Spinal cord (tissue), 10 donors: ENCODE measurements around the gene ASIC3. TPM values are rescaled to one million over a fixed set of nuclear protein-coding genes. Genes with fewer than 3 reads are reported as not detected.
"Not testable (repeated sequence)": the region's sequence is repeated elsewhere in the genome, so short reads cannot be mapped to it uniquely, and the experiment has no call there.

Experiments used
- DNase-seq, 6 donors: peaks; one replicate each; pipeline versions ENCODE4 v3.0.0 to v3.0.0-alpha.2; 2013 to 2015; ENCODE audit warnings: low spot score in 6 of 6, low read depth in 4 of 6
- H3K27ac ChIP-seq: one replicate; pipeline ENCODE4 v1.5.1; 2013; ENCODE audit warnings: low read depth, low read length, control low read depth
- H3K27me3 ChIP-seq: one replicate; pipeline ENCODE4 v1.6.1; 2013; ENCODE audit warnings: low read length; ENCODE audit not compliant: control insufficient read depth, insufficient read depth
- H3K36me3 ChIP-seq: one replicate; pipeline ENCODE4 v1.6.1; 2013; ENCODE audit warnings: low read length; ENCODE audit not compliant: control insufficient read depth, insufficient read depth
- H3K4me1 ChIP-seq: one replicate; pipeline ENCODE4 v1.6.1; 2013; ENCODE audit warnings: low read length; ENCODE audit not compliant: control insufficient read depth, insufficient read depth
- H3K4me3 ChIP-seq: one replicate; pipeline ENCODE4 v1.5.1; 2013; ENCODE audit warnings: low read depth, low read length, control low read depth
- H3K9me3 ChIP-seq: one replicate; pipeline ENCODE4 v1.6.1; 2013; ENCODE audit warnings: low read length; ENCODE audit not compliant: control insufficient read depth, insufficient read depth
- WGBS: methylation state at CpG from one replicate; pipeline ENCODE4 v1.1.5; 2013; ENCODE audit warnings: missing lambda C conversion rate; ENCODE audit not compliant: insufficient coverage; 5-methylcytosine and 5-hydroxymethylcytosine counted together
- polyA plus RNA-seq, 2 donors: library from polyadenylated mRNA; unstranded; fragments of 120-200 nt; gene quantifications; one replicate each; pipeline ENCODE4 v1.2.1, GENCODE V29; 2013; ENCODE audit not compliant: insufficient read length in 2 of 2
- total RNA-seq, 2 donors: library from RNA; depleted of rRNA in 1 of 2; stranded (reverse); fragments of 120-200 nt in 1 of 2; fragments of >200 nt in 1 of 2; gene quantifications; one replicate each; pipeline versions ENCODE4 v1.2.3 to v1.2.4, GENCODE V29; 2013 to 2014
- donor health status: healthy.

The ASIC3 gene
- total and polyA plus RNA-seq, 4 donors = 1.5 to 18.0 (median 8.8) TPM

- Histone ChIP-seq H3K9me3 (no peaks in the 10 kb centered on the region), H3K4me3 (no peak overlapping the region), H3K36me3 (peaks cover 100% of the 10 kb centered on the region), H3K27ac (no peak overlapping the region), H3K27me3 (no peaks in the 10 kb centered on the region), H3K4me1 (peaks cover 2% of the 10 kb centered on the region)
- no peak for DNase-seq
- WGBS = 81% methylated on average over 15 of the region's 18 CpGs
Observed at GRCh38 chr7:151039850-151040548, 8.3 kb upstream of the ASIC3 start.

DNA sequence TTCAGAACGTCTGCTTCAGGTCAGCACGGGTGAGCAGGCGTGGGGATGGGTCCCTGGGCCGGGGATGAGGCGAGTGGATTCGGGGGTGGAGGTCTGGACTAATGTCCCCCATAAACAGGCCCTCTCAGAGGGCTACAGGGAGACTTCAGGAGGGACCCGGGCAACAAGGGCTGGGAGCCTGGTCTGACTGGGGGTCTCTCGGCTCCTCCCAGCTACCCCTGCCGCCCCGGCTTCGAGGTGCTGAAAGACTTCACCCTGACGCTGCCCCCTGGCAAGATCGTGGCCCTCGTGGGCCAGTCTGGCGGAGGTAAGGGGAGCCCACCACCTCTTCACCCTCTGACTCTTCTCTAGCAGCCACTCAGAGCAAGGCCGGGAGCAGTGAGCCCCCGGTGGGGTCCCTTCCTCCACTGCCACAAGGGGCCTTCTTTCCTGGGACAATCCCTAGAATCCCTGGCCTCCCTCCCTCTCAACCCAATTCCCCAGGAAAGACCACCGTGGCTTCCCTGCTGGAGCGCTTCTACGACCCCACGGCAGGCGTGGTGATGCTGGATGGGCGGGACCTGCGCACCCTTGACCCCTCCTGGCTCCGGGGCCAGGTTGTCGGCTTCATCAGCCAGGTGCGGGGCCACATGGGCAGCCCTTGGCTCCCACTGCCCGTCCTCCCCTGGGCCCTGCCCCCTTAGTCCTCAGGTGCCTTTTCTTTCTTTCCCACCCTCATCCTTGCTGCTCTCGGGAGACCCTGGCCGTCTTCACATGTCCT, 7.5 kb upstream of the ASIC3 start:
- WGBS = 90% methylated on average over 30 of the region's 30 CpGs
- Histone ChIP-seq H3K36me3 (peaks cover 100% of the 10 kb centered on the region), H3K27ac (no peak overlapping the region), H3K4me1 (peaks cover 8% of the 10 kb centered on the region), H3K27me3 (no peaks in the 10 kb centered on the region), H3K9me3 (no peaks in the 10 kb centered on the region), H3K4me3 (no peak overlapping the region)
- no peak for DNase-seq

DNA sequence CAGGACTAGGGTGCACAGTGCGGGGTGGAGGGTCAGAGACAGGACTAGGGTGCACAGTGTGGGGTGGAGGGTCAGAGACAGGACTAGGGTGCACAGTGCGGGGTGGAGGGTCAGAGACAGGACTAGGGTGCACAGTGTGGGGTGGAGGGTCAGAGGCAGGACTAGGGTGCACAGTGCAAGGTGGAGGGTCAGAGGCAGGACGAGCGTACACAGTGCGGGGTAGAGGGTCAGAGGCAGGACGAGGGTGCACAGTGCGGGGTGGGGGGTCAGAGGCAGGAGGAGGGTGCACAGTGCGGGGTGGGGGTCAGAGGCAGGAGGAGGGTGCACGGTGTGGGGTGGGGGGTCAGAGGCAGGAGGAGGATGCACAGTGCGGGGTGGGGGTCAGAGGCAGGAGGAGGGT, 4.9 kb upstream of the ASIC3 start:
- WGBS = 99% methylated on average over 10 of the region's 10 CpGs
- not testable (repeated sequence) for H3K27ac ChIP-seq, H3K9me3 ChIP-seq, DNase-seq, H3K27me3 ChIP-seq, H3K4me3 ChIP-seq
- H3K36me3 ChIP-seq = peaks cover 86% of the 10 kb centered on the region
- H3K4me1 ChIP-seq = peaks cover 35% of the 10 kb centered on the region

GRCh38 chr7:151043959-151044358, 4.4 kb upstream of the ASIC3 start:
- H3K4me3 ChIP-seq = no peak overlapping the region
- H3K36me3 ChIP-seq = peaks cover 83% of the 10 kb centered on the region
- H3K27me3 ChIP-seq = no peaks in the 10 kb centered on the region
- DNase-seq = no peak
- peaks cover 37% of the 10 kb centered on the region for H3K4me1 ChIP-seq
- no peak overlapping the region for H3K27ac ChIP-seq
- 96% methylated on average over 16 of the region's 20 CpGs for WGBS
- H3K9me3 ChIP-seq = no peaks in the 10 kb centered on the region

DNA sequence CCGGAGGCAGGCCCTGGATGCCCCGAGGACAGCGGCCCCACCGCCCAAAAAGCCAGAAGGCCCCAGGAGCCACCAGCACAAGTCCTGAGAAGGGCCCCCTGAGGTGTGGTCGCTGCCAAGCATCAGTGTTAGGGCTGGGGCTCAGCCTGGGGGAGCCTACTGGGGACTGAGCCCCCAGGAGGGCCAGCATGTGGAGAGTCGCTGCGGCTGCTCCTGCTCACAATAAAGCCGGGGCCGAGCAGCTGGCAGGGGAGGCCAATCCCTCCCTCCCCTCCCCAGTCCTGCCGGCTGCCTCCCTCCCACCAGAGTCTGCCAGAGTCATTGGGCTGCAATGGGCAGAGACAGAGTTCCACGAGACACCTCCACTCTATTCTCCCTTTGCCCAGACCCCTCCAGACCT, 3.1 kb upstream of the ASIC3 start:
- 68% methylated on average over 7 of the region's 11 CpGs for WGBS
- H3K27me3 ChIP-seq = no peaks in the 10 kb centered on the region
- H3K27ac ChIP-seq = no peak overlapping the region
- no peak overlapping the region for H3K4me3 ChIP-seq
- DNase-seq = no peak
- no peaks in the 10 kb centered on the region for H3K9me3 ChIP-seq
- H3K4me1 ChIP-seq = peaks cover 44% of the 10 kb centered on the region
- peaks cover 77% of the 10 kb centered on the region for H3K36me3 ChIP-seq

DNA sequence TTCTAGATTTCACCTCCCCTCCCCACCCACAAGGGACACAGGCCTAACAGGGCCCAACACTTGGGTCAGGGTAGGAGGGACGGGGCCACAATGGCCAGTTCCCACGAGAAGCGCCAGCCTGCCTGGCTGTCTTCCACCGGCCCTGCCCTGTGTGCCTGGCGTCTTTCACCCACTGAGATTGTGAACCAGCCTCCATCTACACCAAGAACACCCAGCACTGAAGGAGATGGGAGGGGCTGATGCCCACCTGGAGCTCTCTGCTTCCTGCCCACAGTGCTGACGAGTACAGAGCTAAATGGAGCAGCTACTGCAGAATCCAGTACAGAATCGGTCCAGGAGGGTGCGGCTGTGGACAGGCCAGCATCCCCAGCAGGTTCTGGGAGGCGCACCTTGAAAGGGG, 2.4 kb upstream of the ASIC3 start:
- peaks cover 70% of the 10 kb centered on the region for H3K36me3 ChIP-seq
- WGBS = 83% methylated on average over 8 of the region's 9 CpGs
- no peak for DNase-seq
- H3K4me3 ChIP-seq = no peak overlapping the region
- H3K27me3 ChIP-seq = no peaks in the 10 kb centered on the region
- no peak overlapping the region for H3K27ac ChIP-seq
- H3K4me1 ChIP-seq = peaks cover 48% of the 10 kb centered on the region
- no peaks in the 10 kb centered on the region for H3K9me3 ChIP-seq

- no peaks in the 10 kb centered on the region for H3K27me3 ChIP-seq
- peak overlapping the region; percentile 43 for H3K27ac ChIP-seq
- H3K4me1 ChIP-seq = peaks cover 53% of the 10 kb centered on the region
- H3K36me3 ChIP-seq = peaks cover 65% of the 10 kb centered on the region
- no peak overlapping the region for H3K4me3 ChIP-seq
- no peaks in the 10 kb centered on the region for H3K9me3 ChIP-seq
- peak in 3 of 6 donors; percentile 38 to 78 (median 76) for DNase-seq
- 14% methylated on average over 9 of the region's 14 CpGs for WGBS
Observed at GRCh38 chr7:151046603-151047573, 1.4 kb upstream of the ASIC3 start.

- H3K4me3 ChIP-seq = no peak overlapping the region
- peaks cover 54% of the 10 kb centered on the region for H3K4me1 ChIP-seq
- peaks cover 61% of the 10 kb centered on the region for H3K36me3 ChIP-seq
- H3K27me3 ChIP-seq = no peaks in the 10 kb centered on the region
- H3K9me3 ChIP-seq = no peaks in the 10 kb centered on the region
- H3K27ac ChIP-seq = no peak overlapping the region
- 90% methylated on average over 38 of the region's 38 CpGs for WGBS
- no peak for DNase-seq
Observed at GRCh38 chr7:151048911-151049463, 656 bp downstream of the ASIC3 start.

GRCh38 chr7:151051108-151051507, 2.8 kb downstream of the ASIC3 start:
- Histone ChIP-seq H3K4me1 (peaks cover 49% of the 10 kb centered on the region), H3K36me3 (peaks cover 56% of the 10 kb centered on the region), H3K9me3 (no peaks in the 10 kb centered on the region), H3K27ac (no peak overlapping the region), H3K4me3 (no peak overlapping the region), H3K27me3 (no peaks in the 10 kb centered on the region)
- DNase-seq = peak in 4 of 6 donors; percentile 17 to 79 (median 47)
- WGBS = 1% methylated on average over 48 of the region's 50 CpGs
